ENCODE measurements around the gene C19orf47. TPM values are rescaled to one million over a fixed set of nuclear protein-coding genes. Genes with fewer than 3 reads are reported as not detected.

Gene C19orf47
- polyA plus RNA-seq, 1 experiment = 15.9 TPM

GRCh38 chr19:40341601-40342482 is 6.4 kb downstream of the C19orf47 start:
- TF ChIP-seq CTCF (IDR thresholded peaks at IDR 0.05; ENCODE audit: low read depth, low read length) = no peak
- ChIA-PET CTCF (interaction anchor here (1.3 kb wide), 1 partner anchor 37 kb away, joined by 7 read pairs; no protein-coding TSS in a partner anchor), POLR2A (no interaction called here)
- H3K4me3 ChIP-seq (ENCODE audit: low read depth, low read length) = no peak overlapping the region
- no peaks in the 10 kb centered on the region for H3K9me3 ChIP-seq (ENCODE audit: control insufficient read depth, insufficient read depth, low read length)
- DNase-seq (ENCODE audit: low read depth, low spot score) = no peak
- peak overlapping the region; percentile 11 for H3K27ac ChIP-seq (ENCODE audit: low read depth, low read length)
- H3K27me3 ChIP-seq (ENCODE audit: control insufficient read depth, insufficient read depth, low read length) = no peaks in the 10 kb centered on the region

- ChIA-PET POLR2A (no interaction called here), CTCF (no interaction called here)
- H3K27ac ChIP-seq (ENCODE audit: low read depth, low read length) = no peak overlapping the region
- no peak for DNase-seq (ENCODE audit: low read depth, low spot score)
- H3K4me3 ChIP-seq (ENCODE audit: low read depth, low read length) = no peak overlapping the region
- no peaks in the 10 kb centered on the region for H3K27me3 ChIP-seq (ENCODE audit: control insufficient read depth, insufficient read depth, low read length)
- no peak for TF ChIP-seq CTCF (IDR thresholded peaks at IDR 0.05; ENCODE audit: low read depth, low read length)
- no peaks in the 10 kb centered on the region for H3K9me3 ChIP-seq (ENCODE audit: control insufficient read depth, insufficient read depth, low read length)
Observed at GRCh38 chr19:40339018-40339728, 9.0 kb downstream of the C19orf47 start.

- Histone ChIP-seq H3K9me3 (ENCODE audit: control insufficient read depth, insufficient read depth, low read length) (no peaks in the 10 kb centered on the region), H3K4me3 (ENCODE audit: low read depth, low read length) (no peak overlapping the region), H3K27me3 (ENCODE audit: control insufficient read depth, insufficient read depth, low read length) (no peaks in the 10 kb centered on the region), H3K27ac (ENCODE audit: low read depth, low read length) (no peak overlapping the region)
- ChIA-PET POLR2A (no interaction called here), CTCF (no interaction called here)
- no peak for TF ChIP-seq CTCF (IDR thresholded peaks at IDR 0.05; ENCODE audit: low read depth, low read length)
- DNase-seq (ENCODE audit: low read depth, low spot score) = no peak
Observed at GRCh38 chr19:40337594-40337993, 10.6 kb downstream of the C19orf47 start.

- Histone ChIP-seq H3K27me3 (ENCODE audit: control insufficient read depth, insufficient read depth, low read length) (no peaks in the 10 kb centered on the region), H3K9me3 (ENCODE audit: control insufficient read depth, insufficient read depth, low read length) (no peaks in the 10 kb centered on the region), H3K4me3 (ENCODE audit: low read depth, low read length) (no peak overlapping the region), H3K27ac (ENCODE audit: low read depth, low read length) (no peak overlapping the region)
- ChIA-PET CTCF (interaction anchor here (1.9 kb wide), 1 partner anchor 32 kb away, joined by 4 read pairs; no protein-coding TSS in a partner anchor), POLR2A (no interaction called here)
- DNase-seq (ENCODE audit: low read depth, low spot score) = no peak
- no peak for TF ChIP-seq CTCF (IDR thresholded peaks at IDR 0.05; ENCODE audit: low read depth, low read length)
Observed at GRCh38 chr19:40337107-40337506, 11.1 kb downstream of the C19orf47 start.

- no peak overlapping the region for H3K27ac ChIP-seq (ENCODE audit: low read depth, low read length)
- CTCF ChIA-PET = interaction anchor here (1.9 kb wide), 1 partner anchor 31 kb away, joined by 4 read pairs; no protein-coding TSS in a partner anchor
- H3K9me3 ChIP-seq (ENCODE audit: control insufficient read depth, insufficient read depth, low read length) = no peaks in the 10 kb centered on the region
Observed at GRCh38 chr19:40336601-40336900, 11.6 kb downstream of the C19orf47 start.

More at GRCh38 chr19:40336601-40336900, 11.6 kb downstream of the C19orf47 start:
- POLR2A ChIA-PET = no interaction called here
- H3K4me3 ChIP-seq (ENCODE audit: low read depth, low read length) = no peak overlapping the region
- TF ChIP-seq CTCF (IDR thresholded peaks at IDR 0.05; ENCODE audit: low read depth, low read length) = no peak
- no peaks in the 10 kb centered on the region for H3K27me3 ChIP-seq (ENCODE audit: control insufficient read depth, insufficient read depth, low read length)
- no peak for DNase-seq (ENCODE audit: low read depth, low spot score)

Measured in AG04450 (cell line).